Renal pelvis (tissue), 4 donors: ENCODE results near the gene BROX. TPM values are rescaled to one million over a fixed set of nuclear protein-coding genes. Genes with fewer than 3 reads are reported as not detected.

ENCODE experiments used
- DNase-seq: peaks from one replicate; pipeline ENCODE4 v3.0.0-alpha.2; 2013
- polyA plus RNA-seq, 3 donors: library from polyadenylated mRNA; unstranded; fragments of 120-200 nt; gene quantifications; one replicate each; pipeline ENCODE4 v1.2.1, GENCODE V29; 2013; ENCODE audit not compliant: insufficient read length in 3 of 3

The BROX gene
- polyA plus RNA-seq, 3 donors = 32.4 to 46.2 (median 42.6) TPM

GRCh38 chr1:222768592-222768991 is 56.2 kb downstream of the BROX start:
- DNase-seq = no peak

- DNase-seq = no peak
Observed at GRCh38 chr1:222769181-222769580, 56.8 kb downstream of the BROX start.

GRCh38 chr1:222769971-222770620 is 57.7 kb downstream of the BROX start:
- DNase-seq = no peak

GRCh38 chr1:222772996-222773379 is 60.6 kb downstream of the BROX start:
- DNase-seq = no peak

GRCh38 chr1:222777463-222777862 is 65.1 kb downstream of the BROX start:
- no peak for DNase-seq

GRCh38 chr1:222777977-222778376 is 65.6 kb downstream of the BROX start:
- DNase-seq = no peak

- DNase-seq = no peak
Observed at GRCh38 chr1:222781251-222781650, 68.9 kb downstream of the BROX start.

GRCh38 chr1:222783051-222783450 is 70.7 kb downstream of the BROX start:
- no peak for DNase-seq

GRCh38 chr1:222784371-222784770 is 72.0 kb downstream of the BROX start:
- no peak for DNase-seq

Other genes starting within 250 kb of the BROX start
- 1 to 10 TPM in 2 of 3 donors, under 1 TPM in 1; 0.51 to 2.0 (median 1.3) TPM for gene HHIPL2, start 164.5 kb upstream of the BROX start, polyA plus RNA-seq
- gene TAF1A, start 122.6 kb upstream of the BROX start, polyA plus RNA-seq = 10 to 100 TPM; 13.7 to 20.1 (median 17.4) TPM
- gene MIA3, start 94.5 kb upstream of the BROX start, polyA plus RNA-seq = 10 to 100 TPM; 60.0 to 88.9 (median 78.6) TPM
- gene AIDA, start 73 bp upstream of the BROX start, polyA plus RNA-seq = 10 to 100 TPM; 63.0 to 67.3 (median 65.1) TPM
- under 1 TPM; 0.13 to 0.71 (median 0.36) TPM for gene FAM177B, start 24.6 kb downstream of the BROX start, polyA plus RNA-seq
- 10 to 100 TPM; 14.2 to 17.4 (median 16.4) TPM for gene DISP1, start 102.5 kb downstream of the BROX start, polyA plus RNA-seq